HL-60/S4 treated with retinoic acid at 250 ng/mL for 4 days and 3 days (cell line): ENCODE measurements around the gene MEOX2.

Experiments
- in situ Hi-C: fragments of 300-500 bp; cut with MboI; formaldehyde crosslinking; loops from 2 replicates; pipeline ENCODE4 v1.7.0; 2022; ENCODE audit warnings: low sequenced_read_pairs

Gene MEOX2

GRCh38 chr7:15681631-15682030 is 4.9 kb downstream of the MEOX2 start:
- in situ Hi-C loops, result no loop called here

GRCh38 chr7:15681186-15681585 is 5.3 kb downstream of the MEOX2 start:
- in situ Hi-C loops, result no loop called here

DNA sequence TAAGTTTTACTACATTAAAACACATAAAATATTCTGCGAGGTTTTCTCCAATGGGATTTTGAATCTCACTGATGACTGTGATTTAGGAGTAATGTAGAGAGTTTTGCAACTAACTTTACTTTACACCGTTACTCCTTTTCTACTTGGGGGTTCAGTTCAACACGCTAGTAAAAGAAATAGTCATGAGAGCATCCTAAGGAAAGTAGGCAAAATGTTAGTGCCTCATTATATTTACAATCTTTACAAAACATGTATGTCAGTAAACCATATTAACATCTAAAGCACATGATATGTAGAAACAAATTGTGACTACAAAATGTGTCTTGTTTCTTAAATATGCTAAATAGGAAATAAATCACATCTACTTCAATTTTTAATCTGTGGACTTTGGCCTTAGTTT is 6.0 kb downstream of the MEOX2 start:
- in situ Hi-C loops, result no loop called here

- in situ Hi-C loops, result no loop called here
These were observed 7.2 kb downstream of the MEOX2 start for GRCh38 chr7:15679306-15679705.

DNA sequence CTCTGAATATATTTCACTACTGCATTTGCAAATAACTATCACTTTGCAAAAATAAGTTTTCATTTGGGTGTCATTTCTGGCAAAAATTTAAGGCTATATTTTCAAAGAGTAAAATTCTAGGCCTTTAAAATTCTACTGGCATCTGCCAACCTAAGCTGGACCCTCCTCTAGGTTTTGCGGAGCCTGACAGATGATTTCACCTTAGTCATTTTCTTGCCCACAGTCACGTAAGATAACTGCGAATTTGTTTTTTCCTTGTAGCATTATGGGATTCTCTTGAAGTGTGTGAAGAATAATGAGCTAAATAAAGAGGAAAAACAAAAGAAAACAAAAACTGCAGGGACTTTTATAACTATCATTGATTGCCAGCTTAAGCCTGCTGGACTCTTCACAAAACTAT is 7.8 kb downstream of the MEOX2 start:
- in situ Hi-C loops, result no loop called here

GRCh38 chr7:15675379-15675778 is 11.1 kb downstream of the MEOX2 start:
- in situ Hi-C loops, result no loop called here

DNA sequence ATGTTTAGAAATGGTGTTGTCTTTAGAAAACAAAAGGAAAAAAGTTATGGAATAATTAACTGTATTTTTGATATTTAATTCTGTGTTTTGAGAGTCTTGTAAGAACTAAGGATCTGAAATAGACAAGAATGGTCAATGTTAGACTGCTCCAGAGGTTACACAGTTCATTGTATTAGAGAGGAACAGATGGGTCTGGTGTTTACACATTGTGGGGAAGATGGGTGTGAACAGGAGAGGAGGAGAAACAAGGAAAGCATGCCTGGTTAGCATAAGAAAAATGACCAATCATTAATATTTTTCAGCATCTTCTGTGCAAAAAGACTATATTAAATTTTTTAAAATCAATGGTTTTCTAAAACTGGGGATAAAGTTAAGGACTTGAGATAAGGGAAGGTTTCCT is 11.9 kb downstream of the MEOX2 start:
- in situ Hi-C loops, result no loop called here

DNA sequence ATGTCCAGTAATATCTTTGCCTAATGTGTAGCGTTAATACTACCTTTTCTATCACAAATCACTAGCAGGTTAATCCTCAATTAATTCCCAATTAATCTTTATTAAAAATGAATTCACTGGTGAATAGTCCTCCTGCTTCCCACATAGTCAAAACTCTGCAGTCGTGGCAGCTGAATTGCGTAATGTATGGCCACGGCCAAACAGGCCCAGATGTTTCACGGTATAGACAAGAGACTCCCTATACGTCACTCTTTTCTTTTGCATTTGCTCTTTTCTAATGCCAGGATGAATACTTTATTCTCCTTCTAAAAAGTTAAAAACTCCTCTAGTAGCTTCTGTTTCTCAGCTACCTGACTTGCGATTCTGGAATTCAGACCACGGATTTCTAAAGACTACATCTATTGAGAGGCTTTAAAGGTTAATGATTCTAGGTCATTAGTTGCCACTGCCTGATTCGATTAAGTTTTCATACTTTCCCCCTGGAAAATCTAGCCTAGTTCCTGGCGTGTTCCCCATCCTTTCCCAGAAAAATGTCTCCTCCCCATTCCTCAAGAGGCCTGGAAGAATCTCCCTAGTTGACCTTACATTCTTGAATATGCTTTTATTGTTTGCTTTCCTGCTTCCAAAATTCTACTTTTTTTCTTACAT is 16.9 kb downstream of the MEOX2 start:
- in situ Hi-C loops, result no loop called here

- in situ Hi-C loops, result no loop called here
These were observed 18.5 kb downstream of the MEOX2 start for GRCh38 chr7:15667991-15668390.

GRCh38 chr7:15662451-15662850 is 24.0 kb downstream of the MEOX2 start:
- in situ Hi-C loops, result no loop called here

DNA sequence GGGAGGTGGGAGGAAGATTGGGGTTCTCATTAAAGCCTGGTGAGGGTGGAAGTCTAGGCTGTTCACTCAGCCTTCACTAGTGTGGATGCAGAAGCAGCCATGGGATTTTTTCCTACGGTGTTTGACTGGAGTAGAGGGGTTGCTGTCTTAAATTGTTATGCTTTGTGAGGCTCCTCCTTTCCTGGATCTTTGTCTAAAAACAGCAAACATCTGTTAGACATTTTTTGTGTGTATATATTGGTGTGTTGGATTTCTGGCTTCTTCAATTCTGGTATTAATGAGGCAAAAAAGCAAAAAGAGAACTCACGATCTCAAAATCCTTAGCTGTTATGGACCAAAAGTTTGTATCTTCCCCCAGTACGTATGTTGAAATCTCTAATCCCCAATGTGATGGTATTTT is 28.2 kb downstream of the MEOX2 start:
- in situ Hi-C loops, result no loop called here

DNA sequence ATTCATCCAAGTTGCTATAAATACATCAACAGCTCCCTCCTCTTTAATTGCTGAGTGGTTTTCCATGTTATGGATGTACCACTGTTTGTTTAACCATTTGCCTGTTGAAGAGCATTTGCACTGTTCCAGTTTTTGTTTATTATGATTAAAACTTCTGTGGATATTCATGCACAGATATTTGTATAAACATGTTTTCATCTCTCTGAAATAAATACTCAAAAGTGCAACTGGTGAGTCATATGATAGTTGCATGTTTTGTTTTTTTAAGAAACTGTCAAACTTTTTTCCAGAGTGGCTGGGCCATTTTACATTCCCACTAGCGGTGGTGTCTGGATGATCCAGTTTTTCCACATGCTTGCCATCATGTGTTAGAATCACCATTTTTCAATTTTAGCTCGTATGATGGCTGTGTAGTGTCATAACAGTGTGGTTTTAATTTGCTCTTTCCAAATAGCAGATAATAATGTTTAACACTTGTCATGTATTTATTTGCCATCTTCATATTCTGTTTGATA is 33.6 kb downstream of the MEOX2 start:
- in situ Hi-C loops, result no loop called here

- in situ Hi-C loops, result no loop called here
These were observed 34.8 kb downstream of the MEOX2 start for GRCh38 chr7:15651693-15652092.

DNA sequence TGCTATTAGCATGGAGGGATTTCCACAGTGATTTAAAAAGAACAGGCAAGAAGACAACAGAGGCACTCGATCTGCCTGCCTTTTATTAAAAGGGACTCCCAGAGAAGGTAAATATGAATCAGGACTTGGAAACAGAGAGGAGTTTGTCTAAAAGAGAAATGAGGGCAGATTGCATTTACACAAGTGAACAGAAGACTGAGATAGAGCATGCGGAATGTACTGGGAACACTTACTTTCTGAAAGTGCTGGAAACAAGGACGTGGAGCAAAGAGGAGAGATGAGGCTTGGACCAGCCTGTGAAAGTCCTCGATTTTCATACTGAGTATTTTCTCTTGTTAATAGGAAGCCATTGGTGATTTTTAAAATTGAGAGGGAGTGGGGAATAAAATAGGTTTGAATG is 35.7 kb downstream of the MEOX2 start:
- in situ Hi-C loops, result no loop called here

DNA sequence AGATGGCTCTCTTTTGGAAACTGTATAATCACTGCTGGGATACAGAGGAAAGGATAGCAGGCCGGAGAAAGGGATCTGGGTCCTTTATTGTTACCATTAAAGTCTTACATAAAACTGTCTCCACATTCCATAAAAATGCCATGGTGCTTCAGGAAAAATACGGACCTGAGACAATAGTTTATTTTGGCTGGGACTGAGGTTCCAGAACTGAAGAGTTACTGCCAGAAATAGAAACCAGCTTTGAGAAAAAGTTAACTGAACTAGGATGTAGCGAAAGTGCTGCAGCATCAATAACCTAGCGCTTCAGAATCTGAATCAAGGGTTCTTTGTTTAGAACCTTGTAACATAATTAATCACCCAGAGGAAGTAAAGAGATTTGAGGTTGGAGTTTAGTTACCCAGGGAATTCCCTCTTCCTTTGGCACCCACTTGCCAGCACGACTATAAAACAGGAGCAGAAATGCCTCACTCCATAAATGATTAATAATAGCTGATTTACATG is 38.0 kb downstream of the MEOX2 start:
- in situ Hi-C loops, result no loop called here

DNA sequence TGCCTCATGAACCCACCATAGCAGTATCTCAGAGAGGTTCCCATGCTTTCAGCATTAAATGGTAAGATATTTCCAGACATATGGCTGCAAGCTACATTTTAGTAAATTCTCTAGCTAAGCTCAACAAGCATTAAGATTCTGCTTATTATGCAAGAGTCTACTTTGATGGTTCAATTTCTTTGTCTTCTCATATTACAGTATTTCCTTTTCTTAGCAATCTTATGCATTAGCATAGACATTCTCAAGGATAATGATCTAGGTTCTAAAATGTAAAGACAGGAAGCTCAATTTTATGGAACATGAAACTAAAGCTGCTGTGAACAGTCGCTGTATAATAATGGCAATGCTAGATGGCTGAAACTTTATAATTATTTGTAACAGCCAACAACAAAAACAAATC is 39.2 kb downstream of the MEOX2 start:
- in situ Hi-C loops, result no loop called here

DNA sequence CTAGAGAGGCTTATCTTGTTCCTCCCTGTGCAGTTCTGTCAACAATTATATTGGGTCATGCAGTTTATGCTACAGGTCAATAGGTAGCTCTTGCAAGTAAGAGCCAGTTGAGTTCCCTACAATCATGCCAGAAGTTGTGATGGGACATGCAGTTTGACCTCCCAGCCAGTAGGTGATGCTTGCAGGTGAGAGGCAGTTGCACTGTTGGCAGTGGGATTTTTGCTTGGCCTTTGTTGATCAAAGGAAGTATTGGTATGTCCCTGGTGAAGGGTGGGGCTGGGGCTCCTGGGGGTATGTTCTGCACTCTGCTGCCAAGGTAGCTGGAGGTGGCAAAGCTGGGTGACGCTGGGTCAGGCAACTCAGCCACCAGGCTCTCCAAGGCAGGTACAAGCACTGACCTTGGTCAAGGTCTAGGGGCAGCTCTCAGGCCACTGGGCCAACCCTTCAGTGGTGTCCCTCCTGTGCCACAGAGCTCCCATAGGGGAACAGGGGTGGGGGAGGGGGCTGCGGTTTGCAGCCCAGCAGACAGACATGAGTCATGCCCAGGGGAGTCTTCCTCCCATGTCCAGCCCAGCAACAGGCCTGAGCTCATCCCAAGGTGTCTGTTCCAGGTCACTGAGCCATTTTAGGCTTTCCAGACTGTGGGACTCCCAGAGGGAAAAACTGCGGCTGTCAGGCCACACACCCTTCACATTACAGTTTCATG is 43.3 kb downstream of the MEOX2 start:
- in situ Hi-C loops, result no loop called here

DNA sequence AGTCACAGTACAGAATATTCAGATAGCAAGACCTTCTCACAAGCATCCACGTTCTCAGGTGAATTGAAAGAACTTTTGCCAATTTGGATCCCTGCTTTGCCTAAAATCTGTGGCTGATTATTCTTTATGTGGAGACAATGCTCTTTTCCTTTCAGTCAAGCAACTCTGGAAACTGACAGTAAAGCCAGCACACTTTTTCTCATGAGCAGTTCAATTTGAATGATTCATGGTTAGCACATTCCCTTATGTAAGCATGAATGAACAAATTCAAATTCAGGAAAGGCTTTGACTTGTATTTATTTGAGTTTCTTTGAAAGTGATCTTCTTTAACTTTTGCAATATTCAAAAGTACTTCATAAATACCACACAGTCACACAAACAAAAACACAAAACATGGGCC is 57.6 kb downstream of the MEOX2 start:
- in situ Hi-C loops, result no loop called here

DNA sequence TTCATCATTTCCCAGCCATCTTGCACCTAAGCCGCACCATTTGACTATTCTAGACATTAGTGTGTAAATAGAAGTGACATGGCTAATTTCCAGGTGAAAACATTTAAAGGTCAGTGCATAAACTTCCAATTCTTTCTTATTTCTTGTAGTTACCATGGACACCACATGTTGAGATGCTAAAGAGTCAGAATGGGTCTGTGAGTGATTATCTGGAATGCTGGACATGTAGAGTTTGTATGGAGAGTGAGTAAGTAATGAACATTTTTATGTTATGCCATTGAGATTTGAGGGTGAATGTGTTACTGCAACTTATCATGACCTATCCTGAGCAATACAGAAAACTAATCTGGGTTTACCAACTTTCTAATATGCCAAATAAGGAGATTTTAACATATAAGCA is 60.4 kb downstream of the MEOX2 start:
- in situ Hi-C loops, result no loop called here

GRCh38 chr7:15625466-15625865 is 61.0 kb downstream of the MEOX2 start:
- in situ Hi-C loops, result no loop called here

GRCh38 chr7:15621468-15621867 is 65.0 kb downstream of the MEOX2 start:
- in situ Hi-C loops, result no loop called here

GRCh38 chr7:15620491-15621185 is 65.8 kb downstream of the MEOX2 start:
- in situ Hi-C loops, result no loop called here
